Panc1 (cell line): ENCODE measurements around the gene EIF3M. TPM values are rescaled to one million over a fixed set of nuclear protein-coding genes. Genes with fewer than 3 reads are reported as not detected.
"Not testable (repeated sequence)": the region's sequence is repeated elsewhere in the genome, so short reads cannot be mapped to it uniquely, and the experiment has no call there.

Experiments used
- ATAC-seq: fragments of 200-7000 bp; cut with Tn5 transposase; 2 replicates; pipeline ENCODE4 v1.9.1; 2020; ENCODE audit warnings: mild to moderate bottlenecking, moderate library complexity
- BruUV-seq: library from RNA; stranded (reverse); fragments of 400-500 nt; replicated peaks from 2 replicates; lab custom pipeline; 2021; lab: Mats Ljungman, UMichigan
- CTCF ChIA-PET: fragments of 300-600 bp; sonication (Branson Sonifier 250); formaldehyde crosslinking; loops from one replicate; lab custom pipeline; 2022; ENCODE audit warnings: antibody characterized with exemption; lab: Charles Lee
- POLR2A ChIA-PET: fragments of 300-600 bp; sonication (Branson Sonifier 250); formaldehyde crosslinking; loops from one replicate; lab custom pipeline; 2022; ENCODE audit warnings: antibody characterized with exemption; lab: Charles Lee
- DNase-seq: peaks from one replicate; pipeline ENCODE4 v3.0.0-alpha.2; 2010; ENCODE audit warnings: low read depth, low spot score
- H3K27ac ChIP-seq: 2 replicates; pipeline ENCODE4 v1.5.1; 2011; ENCODE audit warnings: mild to moderate bottlenecking, low read length, inconsistent platforms
- H3K27me3 ChIP-seq: fragments of 200-500 bp; sonication (Bioruptor generic); 2 replicates; pipeline ENCODE4 v1.6.0; 2014; ENCODE audit warnings: low read length, inconsistent platforms; ENCODE audit not compliant: control insufficient read depth, insufficient read depth
- H3K36me3 ChIP-seq: fragments of 200-500 bp; sonication (Bioruptor generic); 2 replicates; pipeline ENCODE4 v1.5.1; 2014; ENCODE audit warnings: inconsistent platforms, mild to moderate bottlenecking, low read length, moderate library complexity; ENCODE audit not compliant: control insufficient read depth, insufficient read depth
- H3K4me1 ChIP-seq: 2 replicates; pipeline ENCODE4 v1.5.1; 2011; ENCODE audit warnings: inconsistent platforms, mild to moderate bottlenecking, low read length, moderate library complexity; ENCODE audit not compliant: control insufficient read depth, insufficient read depth
- H3K4me3 ChIP-seq, 2 experiments: 2 replicates each; pipeline ENCODE4 v1.5.1; 2011 to 2012; ENCODE audit warnings: low read depth in 2 of 2, low read length in 2 of 2, mild to moderate bottlenecking in 2 of 2, inconsistent platforms in 1 of 2, moderate library complexity in 1 of 2
- H3K9me3 ChIP-seq: fragments of 200-500 bp; sonication (Bioruptor generic); 2 replicates; pipeline ENCODE4 v1.5.1; 2014; ENCODE audit warnings: low read depth, mild to moderate bottlenecking, inconsistent platforms, low read length, moderate library complexity; ENCODE audit not compliant: control insufficient read depth, insufficient read depth
- POLR2AphosphoS5 ChIP-seq: IDR thresholded peaks from 2 replicates; pipeline ENCODE4 v1.6.1; 2012; ENCODE audit warnings: mild to moderate bottlenecking, low read depth, low read length, moderate library complexity
- SIN3A ChIP-seq: IDR thresholded peaks from 2 replicates; pipeline ENCODE4 v1.6.1; 2012; ENCODE audit warnings: low read depth, mild to moderate bottlenecking, low read length, moderate library complexity, borderline replicate concordance; ENCODE audit not compliant: insufficient read depth
- TCF7L2 ChIP-seq: IDR thresholded peaks from 2 replicates; pipeline ENCODE4 v1.6.1; 2011; ENCODE audit warnings: mild to moderate bottlenecking, low read depth, low read length, inconsistent platforms
- in situ Hi-C: cut with HindIII; loops from 2 replicates; pipeline ENCODE4 v1.10.0; 2016; ENCODE audit warnings: low sequenced_read_pairs, low pct_unique_long_range_greater_than_20kb
- intact Hi-C: fragments of 100-400 bp; cut with micrococcal nuclease; formaldehyde crosslinking; loops from one replicate; pipeline ENCODE4 v1.10.0; 2022; ENCODE audit not compliant: unreplicated experiment
- total RNA-seq: library from RNA; stranded (reverse); gene quantifications from one replicate; pipeline ENCODE4 v1.2.1, GENCODE V29; 2021; ENCODE audit not compliant: unreplicated experiment
- TF ChIP-seq, protein P1 (sequence below), 2 experiments: IDR thresholded peaks; 2 replicates each; pipeline ENCODE4 v1.6.1; 2011 to 2012; ENCODE audit warnings: low read depth in 2 of 2, control low read depth in 1 of 2, low read length in 1 of 2, mild to moderate bottlenecking in 1 of 2, moderate library complexity in 1 of 2; ENCODE audit not compliant: insufficient read depth in 1 of 2
- TF ChIP-seq, protein P2 (sequence below): fragments of 450-650 bp; IDR thresholded peaks from 2 replicates; pipeline ENCODE4 v1.5.1; 2017; ENCODE audit warnings: mild to moderate bottlenecking

The EIF3M gene
- total RNA-seq, 1 experiment from 2014 or later = 270 TPM

DNA sequence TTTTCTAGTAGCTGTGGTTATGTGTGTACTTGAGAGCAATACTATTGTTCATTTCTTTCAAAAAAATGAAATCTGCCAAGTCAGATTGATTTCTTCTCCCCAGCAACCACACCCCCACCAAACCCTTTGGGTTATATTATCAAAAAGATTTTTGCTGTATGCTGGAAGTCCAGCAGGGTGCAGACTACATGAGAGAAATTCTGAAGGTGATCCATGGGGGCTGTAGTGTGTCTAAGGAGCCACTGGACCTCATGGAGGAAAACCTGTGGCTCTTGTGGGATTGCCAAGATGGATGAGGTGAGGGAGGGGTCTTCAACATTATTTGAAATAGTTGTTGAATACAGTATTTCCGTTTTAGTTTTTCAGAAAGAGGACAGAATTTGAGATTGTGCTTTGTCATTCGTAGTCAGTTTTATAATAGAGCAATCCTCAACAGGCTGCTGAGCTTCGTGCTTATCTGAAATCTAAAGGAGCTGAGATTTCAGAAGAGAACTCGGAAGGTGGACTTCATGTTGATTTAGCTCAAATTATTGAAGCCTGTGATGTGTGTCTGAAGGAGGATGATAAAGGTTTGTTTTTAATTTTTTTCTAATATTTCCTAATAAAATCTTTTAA is 3.1 kb downstream of the EIF3M start:
- no TSS peak for BruUV-seq
- Histone ChIP-seq H3K9me3 (no peaks in the 10 kb centered on the region), H3K27me3 (no peaks in the 10 kb centered on the region), H3K27ac (peak overlapping the region; percentile 37; the same call in 1 of the 2 replicates), H3K4me1 (peaks cover 20% of the 10 kb centered on the region), H3K36me3 (peaks cover 32% of the 10 kb centered on the region), H3K4me3 (peak overlapping the region in 1 of 2 experiments; percentile 1; a peak in 1 of 4 replicates)
- POLR2A ChIA-PET = no interaction called here
- intact Hi-C loops (no loop called here), in situ Hi-C loops (no loop called here)
- no peak for DNase-seq
- TF ChIP-seq SIN3A (no peak), TCF7L2 (no peak), POLR2AphosphoS5 (no peak)
- TF ChIP-seq, protein P1, sequence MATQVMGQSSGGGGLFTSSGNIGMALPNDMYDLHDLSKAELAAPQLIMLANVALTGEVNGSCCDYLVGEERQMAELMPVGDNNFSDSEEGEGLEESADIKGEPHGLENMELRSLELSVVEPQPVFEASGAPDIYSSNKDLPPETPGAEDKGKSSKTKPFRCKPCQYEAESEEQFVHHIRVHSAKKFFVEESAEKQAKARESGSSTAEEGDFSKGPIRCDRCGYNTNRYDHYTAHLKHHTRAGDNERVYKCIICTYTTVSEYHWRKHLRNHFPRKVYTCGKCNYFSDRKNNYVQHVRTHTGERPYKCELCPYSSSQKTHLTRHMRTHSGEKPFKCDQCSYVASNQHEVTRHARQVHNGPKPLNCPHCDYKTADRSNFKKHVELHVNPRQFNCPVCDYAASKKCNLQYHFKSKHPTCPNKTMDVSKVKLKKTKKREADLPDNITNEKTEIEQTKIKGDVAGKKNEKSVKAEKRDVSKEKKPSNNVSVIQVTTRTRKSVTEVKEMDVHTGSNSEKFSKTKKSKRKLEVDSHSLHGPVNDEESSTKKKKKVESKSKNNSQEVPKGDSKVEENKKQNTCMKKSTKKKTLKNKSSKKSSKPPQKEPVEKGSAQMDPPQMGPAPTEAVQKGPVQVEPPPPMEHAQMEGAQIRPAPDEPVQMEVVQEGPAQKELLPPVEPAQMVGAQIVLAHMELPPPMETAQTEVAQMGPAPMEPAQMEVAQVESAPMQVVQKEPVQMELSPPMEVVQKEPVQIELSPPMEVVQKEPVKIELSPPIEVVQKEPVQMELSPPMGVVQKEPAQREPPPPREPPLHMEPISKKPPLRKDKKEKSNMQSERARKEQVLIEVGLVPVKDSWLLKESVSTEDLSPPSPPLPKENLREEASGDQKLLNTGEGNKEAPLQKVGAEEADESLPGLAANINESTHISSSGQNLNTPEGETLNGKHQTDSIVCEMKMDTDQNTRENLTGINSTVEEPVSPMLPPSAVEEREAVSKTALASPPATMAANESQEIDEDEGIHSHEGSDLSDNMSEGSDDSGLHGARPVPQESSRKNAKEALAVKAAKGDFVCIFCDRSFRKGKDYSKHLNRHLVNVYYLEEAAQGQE (IDR thresholded peaks at IDR 0.05; ENCODE audit: insufficient read depth in 1 of 2, low read depth in 2 of 2, low read length in 1 of 2) = no peak
- TF ChIP-seq, protein P2, sequence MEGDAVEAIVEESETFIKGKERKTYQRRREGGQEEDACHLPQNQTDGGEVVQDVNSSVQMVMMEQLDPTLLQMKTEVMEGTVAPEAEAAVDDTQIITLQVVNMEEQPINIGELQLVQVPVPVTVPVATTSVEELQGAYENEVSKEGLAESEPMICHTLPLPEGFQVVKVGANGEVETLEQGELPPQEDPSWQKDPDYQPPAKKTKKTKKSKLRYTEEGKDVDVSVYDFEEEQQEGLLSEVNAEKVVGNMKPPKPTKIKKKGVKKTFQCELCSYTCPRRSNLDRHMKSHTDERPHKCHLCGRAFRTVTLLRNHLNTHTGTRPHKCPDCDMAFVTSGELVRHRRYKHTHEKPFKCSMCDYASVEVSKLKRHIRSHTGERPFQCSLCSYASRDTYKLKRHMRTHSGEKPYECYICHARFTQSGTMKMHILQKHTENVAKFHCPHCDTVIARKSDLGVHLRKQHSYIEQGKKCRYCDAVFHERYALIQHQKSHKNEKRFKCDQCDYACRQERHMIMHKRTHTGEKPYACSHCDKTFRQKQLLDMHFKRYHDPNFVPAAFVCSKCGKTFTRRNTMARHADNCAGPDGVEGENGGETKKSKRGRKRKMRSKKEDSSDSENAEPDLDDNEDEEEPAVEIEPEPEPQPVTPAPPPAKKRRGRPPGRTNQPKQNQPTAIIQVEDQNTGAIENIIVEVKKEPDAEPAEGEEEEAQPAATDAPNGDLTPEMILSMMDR = peak; percentile 68
- CTCF ChIA-PET = no interaction called here
- no peak for ATAC-seq

DNA sequence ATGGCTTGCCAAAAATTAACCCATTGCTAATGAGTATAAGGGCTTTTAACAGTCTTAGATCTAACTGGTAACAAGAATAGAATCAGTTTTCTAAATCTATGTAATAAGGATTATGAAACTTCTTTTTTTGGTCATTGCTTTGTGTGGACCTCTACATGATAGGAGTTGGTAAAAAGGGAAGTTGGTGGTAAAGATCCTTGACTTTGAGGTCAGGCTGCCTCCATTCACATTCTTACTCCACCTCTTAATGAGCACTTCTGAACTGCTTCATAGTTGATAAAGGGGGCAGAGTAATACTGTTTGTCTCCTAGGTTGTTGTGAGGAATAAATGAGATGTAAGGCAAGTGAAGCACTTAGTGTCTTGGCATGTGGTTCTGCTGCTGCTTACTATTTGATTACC is 10.6 kb downstream of the EIF3M start:
- H3K27ac ChIP-seq = no peak overlapping the region
- no peaks in the 10 kb centered on the region for H3K27me3 ChIP-seq
- POLR2A ChIA-PET = interaction anchor here (0.7 kb wide), 2 partner anchors 12 to 228 kb away, joined by 5 read pairs; no protein-coding TSS in a partner anchor
- intact Hi-C loops = no loop called here
- H3K4me3 ChIP-seq = no peak overlapping the region
- H3K9me3 ChIP-seq = no peaks in the 10 kb centered on the region
- H3K4me1 ChIP-seq = no peaks in the 10 kb centered on the region; the same call in 1 of the 2 replicates
- no peak for DNase-seq
- no TSS peak for BruUV-seq
- H3K36me3 ChIP-seq = peaks cover 71% of the 10 kb centered on the region
- in situ Hi-C loops = no loop called here
- TF ChIP-seq SIN3A (no peak), POLR2AphosphoS5 (no peak), TCF7L2 (no peak)
- TF ChIP-seq, protein P2 = no peak
- TF ChIP-seq, protein P1 (IDR thresholded peaks at IDR 0.05; ENCODE audit: insufficient read depth in 1 of 2, low read depth in 2 of 2, low read length in 1 of 2) = no peak
- ATAC-seq = no peak
- CTCF ChIA-PET = no interaction called here

DNA sequence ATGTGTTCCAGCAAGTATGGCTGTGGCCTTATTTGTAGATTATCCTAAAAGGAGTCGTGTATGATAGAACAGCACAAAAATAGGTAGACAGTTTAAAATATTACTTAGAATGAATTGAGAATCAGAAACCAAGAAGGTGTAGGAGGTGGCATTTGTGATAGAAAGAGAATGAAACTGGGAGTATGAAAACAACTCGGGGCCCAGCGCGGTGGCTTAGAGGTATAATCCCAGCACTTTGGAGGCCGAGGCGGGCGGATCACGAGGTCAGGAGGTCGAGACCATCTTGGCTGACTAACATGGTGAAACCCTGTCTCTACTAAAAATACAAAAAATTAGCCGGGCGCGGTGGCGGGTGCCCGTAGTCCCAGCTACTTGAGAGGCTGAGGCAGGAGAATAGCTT is 12.5 kb downstream of the EIF3M start:
- POLR2A ChIA-PET, ATAC-seq, DNase-seq, H3K4me3 ChIP-seq, H3K4me1 ChIP-seq, in situ Hi-C loops, intact Hi-C loops, H3K27me3 ChIP-seq, CTCF ChIA-PET, BruUV-seq, H3K9me3 ChIP-seq, H3K27ac ChIP-seq: not testable (repeated sequence)
- H3K36me3 ChIP-seq = peaks cover 78% of the 10 kb centered on the region
